HepG2 (cell line): Measurements from ENCODE around the gene SLC25A23. TPM values are rescaled to one million over a fixed set of nuclear protein-coding genes. Genes with fewer than 3 reads are reported as not detected.

Experiments used
- ATAC-seq: fragments of 200-7000 bp; cut with Tn5 transposase; 3 replicates; pipeline ENCODE4 v1.9.1; 2020; ENCODE audit warnings: mild to moderate bottlenecking, moderate library complexity
- BruUV-seq: library from RNA; stranded (reverse); fragments of 400-500 nt; replicated peaks from 2 replicates; lab custom pipeline; 2021; lab: Mats Ljungman, UMichigan
- CTCF ChIA-PET: fragments of 300-600 bp; formaldehyde crosslinking; extraction: SDS; loops from one replicate; lab custom pipeline; 2021; ENCODE audit warnings: low total read pairs, inconsistent platforms, low intra/inter-chr PET ratio; lab: Yijun Ruan, JAX
- POLR2A ChIA-PET: fragments of 350-600 bp; sonication (Branson Sonifier 250); formaldehyde crosslinking; loops from one replicate; lab custom pipeline; 2020; ENCODE audit warnings: antibody characterized with exemption, inconsistent platforms; lab: Yijun Ruan, JAX
- DNase-seq: peaks from one replicate; pipeline ENCODE4 v3.0.0-alpha.2; 2015; ENCODE audit warnings: low spot score
- FAIRE-seq: peaks from 3 replicates; lab custom pipeline; 2011; peaks lifted over from hg19 to GRCh38; lab: Jason Lieb, UNC
- H2AFZ ChIP-seq: one replicate; pipeline ENCODE4 v1.6.1; 2011; ENCODE audit warnings: low read length, inconsistent platforms
- H3K27ac ChIP-seq: fragments of 300-600 bp; 3 replicates; pipeline ENCODE4 v1.8.0; 2011; ENCODE audit warnings: mixed run types, mild to moderate bottlenecking, mixed read lengths, low read length, inconsistent platforms; ENCODE audit not compliant: insufficient read depth; ENCODE audit errors: extremely low read length
- H3K27me3 ChIP-seq, 2 experiments: fragments of 200-600 bp in 1 of 2; 2 replicates in 1 of 2; 3 replicates in 1 of 2; pipeline versions ENCODE4 v1.6.0 to v1.8.0; 2011; ENCODE audit warnings: low read length in 2 of 2, mild to moderate bottlenecking in 2 of 2, moderate library complexity in 2 of 2, inconsistent platforms in 1 of 2; ENCODE audit not compliant: insufficient read depth in 2 of 2, control insufficient read depth in 1 of 2
- H3K36me3 ChIP-seq, 2 experiments: fragments of 200-600 bp in 1 of 2; replicated peaks in 1 of 2; 2 replicates in 1 of 2; 3 replicates in 1 of 2; pipeline versions ENCODE4 v1.5.1 to v1.8.0; 2011; ENCODE audit warnings: low read length in 2 of 2, inconsistent platforms in 1 of 2; ENCODE audit not compliant: insufficient read depth in 2 of 2, control insufficient read depth in 1 of 2
- H3K4me1 ChIP-seq: 2 replicates; pipeline ENCODE4 v1.5.1; 2012; ENCODE audit warnings: low read length, inconsistent platforms; ENCODE audit not compliant: insufficient read depth
- H3K4me2 ChIP-seq: 2 replicates; pipeline ENCODE4 v1.6.0; 2011; ENCODE audit warnings: low read depth, low read length, inconsistent platforms
- H3K4me3 ChIP-seq, 3 experiments: fragments of 200-600 bp in 1 of 3; sonication (generic), shearing (Covaris generic) in 1 of 3; replicated peaks in 1 of 3; 2 replicates each; pipeline ENCODE4 v1.5.1; 2011 to 2016; ENCODE audit warnings: low read length in 3 of 3, inconsistent platforms in 2 of 3, low read depth in 2 of 3, mild to moderate bottlenecking in 2 of 3, control low read depth in 1 of 3, mixed read lengths in 1 of 3; ENCODE audit not compliant: insufficient read depth in 1 of 3
- H3K79me2 ChIP-seq: one replicate; pipeline ENCODE4 v1.6.1; 2011; ENCODE audit warnings: low read length, inconsistent platforms; ENCODE audit not compliant: insufficient read depth
- H3K9ac ChIP-seq: 2 replicates; pipeline ENCODE4 v1.6.0; 2011; ENCODE audit warnings: mild to moderate bottlenecking, low read depth, low read length, inconsistent platforms; ENCODE audit not compliant: insufficient read depth
- H3K9me3 ChIP-seq: 2 replicates; pipeline ENCODE4 v1.5.1; 2012; ENCODE audit warnings: mild to moderate bottlenecking, low read length
- H4K20me1 ChIP-seq: 2 replicates; pipeline ENCODE4 v1.6.0; 2011; ENCODE audit warnings: inconsistent platforms, mild to moderate bottlenecking, low read length, moderate library complexity; ENCODE audit not compliant: insufficient read depth
- BATF2 ChIP-seq: sonication (generic); formaldehyde crosslinking; IDR thresholded peaks from 2 replicates; pipeline ENCODE4 v1.8.0; 2022; ENCODE audit warnings: mild to moderate bottlenecking, missing genetic modification reagents, moderate library complexity
- DPF2 ChIP-seq: sonication (generic); formaldehyde crosslinking; IDR thresholded peaks from 2 replicates; pipeline ENCODE4 v1.4.0; 2020; ENCODE audit warnings: mild to moderate bottlenecking, low read depth, missing genetic modification reagents, borderline replicate concordance
- FLYWCH1 ChIP-seq: sonication (generic); formaldehyde crosslinking; IDR thresholded peaks from 2 replicates; pipeline ENCODE4 v1.8.1; 2023; ENCODE audit warnings: mild to moderate bottlenecking, missing genetic modification reagents
- MAF1 ChIP-seq: sonication (generic); formaldehyde crosslinking; IDR thresholded peaks from 2 replicates; pipeline ENCODE4 v1.5.0; 2020; ENCODE audit warnings: missing genetic modification reagents, borderline replicate concordance
- RFX5 ChIP-seq: IDR thresholded peaks from 2 replicates; pipeline ENCODE4 v1.6.1; 2011; ENCODE audit warnings: low read depth, low read length, improper control_type of control experiment
- ZNF235 ChIP-seq: sonication (generic); formaldehyde crosslinking; IDR thresholded peaks from 2 replicates; pipeline ENCODE4 v1.8.1; 2023; ENCODE audit warnings: mild to moderate bottlenecking, missing genetic modification reagents, borderline replicate concordance
- ZNF256 ChIP-seq: sonication (generic); formaldehyde crosslinking; conservative IDR thresholded peaks from 2 replicates; pipeline ENCODE4 v1.4.0; 2020; ENCODE audit warnings: missing genetic modification reagents
- ZNF264 ChIP-seq: sonication (generic); formaldehyde crosslinking; IDR thresholded peaks from 2 replicates; pipeline ENCODE4 v1.4.0; 2020; ENCODE audit warnings: missing genetic modification reagents
- ZNF691 ChIP-seq: sonication (generic); formaldehyde crosslinking; IDR thresholded peaks from 2 replicates; pipeline ENCODE4 v1.4.0; 2020; ENCODE audit warnings: missing genetic modification reagents, low read depth, mild to moderate bottlenecking, borderline replicate concordance
- ZNF703 ChIP-seq: sonication (generic); formaldehyde crosslinking; IDR thresholded peaks from 2 replicates; pipeline ENCODE4 v1.5.1; 2020; ENCODE audit warnings: missing genetic modification reagents, mild to moderate bottlenecking, moderate library complexity, borderline replicate concordance
- ZNF749 ChIP-seq: sonication (generic); formaldehyde crosslinking; IDR thresholded peaks from 2 replicates; pipeline ENCODE4 v1.8.0; 2022; ENCODE audit warnings: mild to moderate bottlenecking, missing genetic modification reagents, moderate library complexity, borderline replicate concordance
- ZNF878 ChIP-seq: sonication (generic); formaldehyde crosslinking; IDR thresholded peaks from 2 replicates; pipeline ENCODE4 v1.8.1; 2023; ENCODE audit warnings: mild to moderate bottlenecking, missing genetic modification reagents, moderate library complexity
- WGBS: methylation state at CpG from one replicate; pipeline ENCODE4 v1.1.6; 2017; ENCODE audit warnings: low lambda C conversion rate; 5-methylcytosine and 5-hydroxymethylcytosine counted together
- in situ Hi-C: cut with HindIII; loops from 2 replicates; pipeline ENCODE4 v1.10.0; 2017; ENCODE audit warnings: low pct_unique_long_range_greater_than_20kb; ENCODE audit not compliant: extremely low pct_ligation_motif_present
- intact Hi-C: fragments of 100-400 bp; cut with micrococcal nuclease; formaldehyde crosslinking; loops from one replicate; pipeline ENCODE4 v1.10.0; 2022; ENCODE audit not compliant: unreplicated experiment
- polyA plus RNA-seq, 8 experiments: library from polyadenylated mRNA; depleted of rRNA in 3 of 8; stranded (reverse) in 7 of 8; unstranded in 1 of 8; fragments of >200 nt; fragmentation: Illumina TruSeq in 4 of 8; extraction: Trizol in 4 of 8; gene quantifications; 2 replicates each; pipeline versions ENCODE4 v1.2.1 to v1.2.3, GENCODE V29; 2011 to 2016; ENCODE audit warnings: low read depth in 4 of 8, missing spikeins in 1 of 8, mixed read lengths in 1 of 8; ENCODE audit not compliant: insufficient read depth in 1 of 8
- total RNA-seq, 5 experiments: library from RNA; depleted of rRNA; stranded (reverse); fragments of >200 nt; fragmentation: Illumina TruSeq; extraction: Trizol; gene quantifications; 2 replicates each; pipeline ENCODE4 v1.2.3, GENCODE V29; 2016; ENCODE audit warnings: low read depth in 1 of 5
- TF ChIP-seq, protein P1 (sequence below): sonication (generic); formaldehyde crosslinking; IDR thresholded peaks from 2 replicates; pipeline ENCODE4 v1.5.0; 2020; ENCODE audit warnings: mild to moderate bottlenecking, missing genetic modification reagents, borderline replicate concordance

SLC25A23 gene
- total and polyA plus RNA-seq, 2 of the 13 experiments (the other 11 are each of a cell fraction or from before 2014, with no cell fraction given) = 12.4 to 15.2 TPM

- no peaks in the 10 kb centered on the region for H4K20me1 ChIP-seq
- H3K4me3 ChIP-seq = no peak overlapping the region
- FAIRE-seq (no peak), DNase-seq (no peak), ATAC-seq (no peak)
- H3K27ac ChIP-seq = no peak overlapping the region
- no peak overlapping the region for H2AFZ ChIP-seq
- no peak overlapping the region for H3K4me2 ChIP-seq
- no peaks in the 10 kb centered on the region for H3K79me2 ChIP-seq
- intact Hi-C loops = no loop called here
- CTCF ChIA-PET = interaction anchor here (0.6 kb wide), 1 partner anchor 178 kb away, joined by 3 read pairs; no protein-coding TSS in a partner anchor
- H3K9me3 ChIP-seq = peaks cover 5% of the 10 kb centered on the region; the same call in 1 of the 2 replicates
- BruUV-seq = no TSS peak
- in situ Hi-C loops = no loop called here
- H3K4me1 ChIP-seq = no peaks in the 10 kb centered on the region
- WGBS = 98% methylated on average over 12 of the region's 19 CpGs
- POLR2A ChIA-PET = no interaction called here
- H3K27me3 ChIP-seq = no peaks in the 10 kb centered on the region
- H3K36me3 ChIP-seq = peaks cover 10 to 19% of the 10 kb centered on the region in 2 experiments
- H3K9ac ChIP-seq = no peak overlapping the region
- TF ChIP-seq DPF2 (CRISPR knock-in tag) (no peak), ZNF878 (CRISPR knock-in tag) (no peak), RFX5 (no peak), ZNF256 (CRISPR knock-in tag) (no peak), BATF2 (no peak), ZNF749 (CRISPR knock-in tag) (no peak), ZNF235 (CRISPR knock-in tag) (no peak), ZNF691 (CRISPR knock-in tag) (no peak), FLYWCH1 (CRISPR knock-in tag) (no peak), ZNF703 (CRISPR knock-in tag) (no peak), ZNF264 (CRISPR knock-in tag) (no peak), MAF1 (no peak)
- TF ChIP-seq, protein P1, sequence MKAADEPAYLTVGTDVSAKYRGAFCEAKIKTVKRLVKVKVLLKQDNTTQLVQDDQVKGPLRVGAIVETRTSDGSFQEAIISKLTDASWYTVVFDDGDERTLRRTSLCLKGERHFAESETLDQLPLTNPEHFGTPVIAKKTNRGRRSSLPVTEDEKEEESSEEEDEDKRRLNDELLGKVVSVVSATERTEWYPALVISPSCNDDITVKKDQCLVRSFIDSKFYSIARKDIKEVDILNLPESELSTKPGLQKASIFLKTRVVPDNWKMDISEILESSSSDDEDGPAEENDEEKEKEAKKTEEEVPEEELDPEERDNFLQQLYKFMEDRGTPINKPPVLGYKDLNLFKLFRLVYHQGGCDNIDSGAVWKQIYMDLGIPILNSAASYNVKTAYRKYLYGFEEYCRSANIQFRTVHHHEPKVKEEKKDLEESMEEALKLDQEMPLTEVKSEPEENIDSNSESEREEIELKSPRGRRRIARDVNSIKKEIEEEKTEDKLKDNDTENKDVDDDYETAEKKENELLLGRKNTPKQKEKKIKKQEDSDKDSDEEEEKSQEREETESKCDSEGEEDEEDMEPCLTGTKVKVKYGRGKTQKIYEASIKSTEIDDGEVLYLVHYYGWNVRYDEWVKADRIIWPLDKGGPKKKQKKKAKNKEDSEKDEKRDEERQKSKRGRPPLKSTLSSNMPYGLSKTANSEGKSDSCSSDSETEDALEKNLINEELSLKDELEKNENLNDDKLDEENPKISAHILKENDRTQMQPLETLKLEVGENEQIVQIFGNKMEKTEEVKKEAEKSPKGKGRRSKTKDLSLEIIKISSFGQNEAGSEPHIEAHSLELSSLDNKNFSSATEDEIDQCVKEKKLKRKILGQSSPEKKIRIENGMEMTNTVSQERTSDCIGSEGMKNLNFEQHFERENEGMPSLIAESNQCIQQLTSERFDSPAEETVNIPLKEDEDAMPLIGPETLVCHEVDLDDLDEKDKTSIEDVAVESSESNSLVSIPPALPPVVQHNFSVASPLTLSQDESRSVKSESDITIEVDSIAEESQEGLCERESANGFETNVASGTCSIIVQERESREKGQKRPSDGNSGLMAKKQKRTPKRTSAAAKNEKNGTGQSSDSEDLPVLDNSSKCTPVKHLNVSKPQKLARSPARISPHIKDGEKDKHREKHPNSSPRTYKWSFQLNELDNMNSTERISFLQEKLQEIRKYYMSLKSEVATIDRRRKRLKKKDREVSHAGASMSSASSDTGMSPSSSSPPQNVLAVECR (CRISPR knock-in tag) = no peak
Observed at GRCh38 chr19:6452223-6452614, 7.4 kb downstream of the SLC25A23 start.
